Measurements from ENCODE around the gene HOXC10. TPM values are rescaled to one million over a fixed set of nuclear protein-coding genes. Genes with fewer than 3 reads are reported as not detected.

Gene HOXC10
- total RNA-seq, 1 experiment from 2014 or later, result 6.9 TPM

- peak; percentile 18 for DNase-seq (ENCODE audit: low read depth)
Observed at GRCh38 chr12:53990311-53991076, 5.5 kb downstream of the HOXC10 start.

GRCh38 chr12:53991077-53991460 lies 6.1 kb downstream of the HOXC10 start:
- peak; percentile 69 for DNase-seq (ENCODE audit: low read depth)

GRCh38 chr12:53992377-53992889 lies 7.5 kb downstream of the HOXC10 start:
- DNase-seq (ENCODE audit: low read depth), result no peak

DNA sequence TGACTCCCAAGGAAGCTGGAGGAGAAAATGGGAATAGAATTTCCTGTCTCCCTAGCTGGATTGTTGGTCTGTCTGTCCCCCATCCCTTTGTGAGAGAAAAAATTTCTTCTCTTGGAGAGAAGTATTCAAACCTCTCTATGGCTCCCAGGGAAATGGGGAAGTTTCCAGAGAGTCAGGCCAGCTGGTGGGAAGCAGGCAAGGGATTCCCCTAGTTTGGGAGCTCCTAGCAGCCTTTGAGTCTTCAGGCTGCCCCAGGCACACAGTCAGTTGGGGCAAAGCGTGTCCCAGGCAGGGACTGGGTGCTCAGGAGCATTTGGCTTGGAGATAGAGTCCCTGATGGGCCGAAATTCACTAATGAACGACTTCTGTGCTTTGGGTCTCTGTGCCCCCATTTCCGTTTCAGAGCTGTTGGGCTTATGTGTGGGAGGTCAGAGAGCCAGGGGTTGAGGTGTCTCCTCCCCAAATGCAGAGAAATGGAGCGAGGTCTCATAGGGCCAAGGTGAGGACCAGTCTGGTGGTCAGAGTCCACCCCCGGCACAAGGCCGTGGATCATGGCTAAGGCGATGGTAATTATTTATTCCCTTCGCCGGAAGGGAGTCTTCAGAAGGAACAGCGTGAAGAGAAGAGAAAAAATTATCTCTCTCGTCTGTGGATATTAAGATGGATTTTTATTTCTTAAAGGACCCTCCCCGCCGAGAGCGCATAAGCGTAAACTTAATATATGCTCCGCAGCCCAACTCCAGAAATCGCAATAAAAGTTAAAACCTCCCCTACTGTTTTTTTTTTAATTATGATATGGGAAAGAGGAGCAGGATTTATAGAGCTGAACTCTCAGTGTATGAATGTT lies 8.4 kb downstream of the HOXC10 start:
- DNase-seq (ENCODE audit: low read depth), result no peak

DNA sequence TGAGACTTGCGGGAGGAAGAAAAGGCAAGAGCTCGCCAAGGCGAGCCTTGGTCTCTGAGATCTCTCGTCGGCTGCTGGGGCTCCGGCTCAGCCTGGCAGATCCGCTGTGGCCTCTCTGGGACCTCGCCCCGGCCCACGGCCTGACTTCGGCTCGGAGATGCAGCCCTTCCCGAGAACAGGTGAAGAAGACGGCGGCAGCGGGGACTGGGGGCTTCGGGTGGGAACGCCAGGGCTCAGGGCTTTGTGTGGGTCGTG lies 9.0 kb downstream of the HOXC10 start:
- DNase-seq (ENCODE audit: low read depth), result no peak

- no peak for DNase-seq (ENCODE audit: low read depth)
Observed at GRCh38 chr12:53994264-53995001, 9.5 kb downstream of the HOXC10 start.

DNA sequence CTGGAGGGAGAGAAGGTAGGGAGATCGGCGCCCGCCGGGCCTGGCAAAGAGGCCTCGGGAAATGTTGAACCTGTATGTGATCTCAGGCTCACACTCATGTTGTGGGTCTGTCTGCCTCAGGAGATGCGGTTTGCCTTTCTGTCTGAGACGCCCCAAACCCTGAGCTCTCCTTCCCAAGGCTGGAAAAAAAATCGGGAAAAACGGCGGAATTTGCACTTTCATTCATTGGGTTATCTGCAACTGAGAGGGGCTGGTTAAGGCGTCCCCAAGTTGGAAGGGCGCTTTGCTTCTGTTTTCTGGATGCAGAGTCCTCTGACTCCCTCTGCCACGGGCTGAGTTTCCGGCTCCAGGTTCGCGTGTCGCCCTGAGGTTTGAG lies 10.0 kb downstream of the HOXC10 start:
- no peak for DNase-seq (ENCODE audit: low read depth)

DNA sequence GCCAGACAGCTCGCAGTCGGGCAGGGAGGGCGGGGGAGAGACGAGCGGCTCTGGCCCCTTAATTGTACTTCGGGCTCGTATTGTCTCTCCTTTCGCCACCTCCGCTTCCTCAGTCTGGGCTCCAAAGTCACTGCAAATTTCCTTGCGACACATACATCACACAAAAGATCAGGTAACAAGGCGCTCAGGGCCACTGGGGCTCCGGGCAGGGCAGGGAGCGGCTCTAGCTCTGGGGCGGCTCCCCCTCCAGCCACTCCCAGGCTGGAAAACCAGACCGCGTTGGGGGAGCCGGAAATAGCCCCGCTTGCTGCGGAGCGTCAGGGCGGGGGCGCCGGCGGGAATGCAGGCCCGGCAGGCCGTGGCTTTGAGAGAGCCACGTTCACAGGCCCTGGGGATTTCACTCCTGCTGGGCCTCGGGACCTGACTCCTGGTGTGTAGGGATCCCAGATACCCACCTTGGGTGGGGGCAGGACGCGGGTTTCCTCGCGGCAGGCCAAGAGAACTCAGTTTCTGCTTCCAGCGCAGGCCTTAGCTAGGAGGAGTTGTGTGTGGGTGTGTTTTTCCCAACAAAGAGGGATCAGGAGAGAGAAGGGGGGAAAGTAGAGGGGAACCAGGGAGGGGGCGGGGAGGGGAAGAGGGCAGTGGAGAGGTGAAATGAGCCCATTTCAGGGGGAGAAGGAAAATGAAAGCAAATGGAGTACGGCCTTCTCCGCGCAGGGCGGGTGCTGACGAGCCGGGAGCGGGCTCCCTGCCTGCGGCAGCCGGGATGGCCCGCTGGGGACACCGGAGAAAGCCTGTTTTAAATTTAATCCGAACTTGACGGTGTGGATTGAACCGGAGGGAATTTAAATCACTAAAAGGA lies 10.7 kb downstream of the HOXC10 start:
- no peak for DNase-seq (ENCODE audit: low read depth)

DNA sequence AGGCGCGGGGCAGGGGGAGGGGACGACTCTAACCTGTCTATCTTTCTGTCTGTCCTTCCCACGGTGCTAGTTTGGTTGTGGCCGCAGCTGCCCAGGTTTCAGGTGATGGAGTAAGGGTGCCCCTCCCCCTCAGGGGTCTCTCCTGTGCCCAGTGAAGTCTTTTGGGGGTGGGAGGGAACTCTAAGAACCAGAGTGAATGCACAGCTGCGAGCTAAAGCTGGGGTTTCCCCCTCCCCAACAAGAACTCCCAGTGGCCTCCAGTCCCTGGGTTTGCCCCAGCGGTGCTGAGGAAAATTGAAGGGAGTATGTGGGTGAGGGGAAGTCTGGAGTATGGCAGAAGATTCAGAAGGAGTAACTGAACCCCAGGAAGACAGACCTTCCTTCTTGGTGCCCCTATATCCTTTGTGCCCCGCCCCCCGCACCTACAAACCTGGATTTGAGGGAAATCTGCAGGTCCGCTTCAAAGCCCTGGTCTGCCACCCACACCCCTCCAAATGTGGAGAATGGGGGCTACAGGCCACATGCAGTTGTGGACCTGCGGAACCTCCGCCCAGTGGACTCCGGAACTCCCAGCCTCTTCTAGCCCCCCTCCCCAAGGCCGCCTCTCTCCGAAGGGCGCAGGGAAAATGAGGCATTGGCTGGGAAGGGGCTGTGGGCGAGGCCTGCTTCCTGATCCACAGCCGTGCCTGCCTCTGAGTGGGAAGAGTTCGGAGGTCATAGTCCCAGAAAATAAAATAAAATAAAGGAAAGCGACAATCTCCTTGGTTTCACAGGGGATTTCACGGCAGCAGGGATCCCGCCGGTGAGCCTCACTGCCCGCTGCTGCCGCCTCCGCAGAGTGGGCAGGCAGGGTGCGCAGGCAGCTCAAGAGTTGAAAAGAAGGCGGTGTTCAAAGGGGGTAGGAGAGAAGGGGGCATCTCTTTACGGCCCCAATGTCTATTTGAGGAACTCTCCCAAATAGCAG lies 11.6 kb downstream of the HOXC10 start:
- DNase-seq (ENCODE audit: low read depth), result no peak

- no peak for DNase-seq (ENCODE audit: low read depth)
Observed at GRCh38 chr12:53997204-53998109, 12.5 kb downstream of the HOXC10 start.

DNA sequence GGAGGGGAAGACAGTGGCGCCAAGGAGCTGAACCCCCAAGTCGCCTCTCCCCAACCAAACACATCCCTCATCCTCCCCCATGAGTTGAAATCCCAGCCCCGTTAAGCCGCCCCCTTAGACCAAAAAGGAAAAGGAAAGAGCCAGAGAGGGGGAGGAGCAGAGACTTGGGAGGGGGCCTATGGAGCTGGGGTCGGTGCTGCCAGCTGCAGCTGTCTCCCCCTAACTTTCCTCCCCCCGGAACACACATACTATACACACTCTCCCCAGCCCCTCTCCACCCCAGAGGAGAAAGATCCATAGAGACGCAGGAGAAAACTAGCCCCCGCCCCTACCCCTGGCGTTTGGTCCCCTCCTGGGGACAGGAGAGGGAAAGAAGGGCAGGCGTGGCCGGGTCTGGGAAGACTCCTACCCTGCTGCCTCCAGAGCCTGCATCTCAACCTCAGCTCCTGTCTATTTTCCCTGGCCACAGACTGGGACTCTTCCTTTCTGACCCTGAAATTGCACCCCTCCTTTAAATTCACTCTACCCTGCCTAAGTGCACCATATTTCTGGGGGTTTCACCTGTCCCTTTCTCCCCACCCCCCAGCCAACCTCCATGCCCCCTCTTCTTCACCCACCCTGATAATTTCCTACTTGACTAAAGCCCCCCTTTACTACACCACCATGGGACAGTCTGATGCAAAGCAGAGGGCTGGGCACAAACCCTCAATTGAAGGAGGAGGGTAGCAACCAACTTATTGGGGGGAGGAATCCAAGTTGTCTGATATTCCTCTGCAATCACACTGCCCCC lies 13.4 kb downstream of the HOXC10 start:
- DNase-seq (ENCODE audit: low read depth), result no peak

DNA sequence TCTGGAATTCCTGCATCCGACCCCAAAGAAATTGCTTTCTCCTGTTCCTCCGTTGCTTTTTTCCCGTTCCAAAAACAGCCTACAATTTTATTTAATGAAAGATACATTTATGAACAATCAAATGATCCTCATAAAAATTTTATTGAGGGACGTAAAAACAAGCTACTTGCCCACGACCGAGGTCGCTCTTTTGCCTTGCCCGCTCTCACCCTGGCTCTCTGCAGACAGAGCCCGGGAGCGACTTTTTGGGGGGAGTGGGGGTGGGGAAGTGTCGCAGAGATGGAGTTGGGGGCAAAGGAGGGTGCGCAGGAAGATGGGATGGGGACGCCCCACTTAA lies 13.9 kb downstream of the HOXC10 start:
- DNase-seq (ENCODE audit: low read depth), result no peak

DNA sequence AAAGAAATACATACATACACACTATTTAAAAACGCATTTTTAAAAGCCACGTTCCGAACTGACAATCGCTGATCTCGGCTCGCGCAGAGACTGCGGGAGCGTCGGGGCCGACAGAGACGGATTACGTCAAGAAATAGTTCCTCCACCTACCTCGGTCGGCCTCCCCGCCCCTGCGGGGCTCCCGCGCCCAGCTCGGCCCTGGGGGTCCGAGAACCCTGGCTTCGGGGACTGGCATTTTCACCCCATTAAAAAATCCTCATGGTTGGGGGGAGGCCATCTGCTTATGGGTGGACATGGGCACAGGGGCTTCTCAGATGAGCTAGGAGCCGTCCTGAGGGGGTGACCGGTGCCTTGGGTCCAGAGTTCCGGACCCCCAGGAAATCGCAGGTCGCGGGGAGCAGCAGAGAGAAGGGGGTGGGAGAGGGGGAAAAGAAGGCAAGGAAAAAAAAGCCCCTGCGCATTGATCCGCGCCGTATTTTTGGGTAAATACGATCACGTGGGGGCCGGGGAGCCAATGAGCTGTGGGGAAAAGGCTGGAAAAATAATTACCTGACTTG lies 14.7 kb downstream of the HOXC10 start:
- DNase-seq (ENCODE audit: low read depth), result peak; percentile 86

GRCh38 chr12:54000116-54001114 lies 15.5 kb downstream of the HOXC10 start, which contains the start of gene HOXC9:
Gene HOXC9, plus strand, starts transcription at chr12:54000161. Its CDS starts 28 bp downstream, at chr12:54000189.
- peak; percentile 52 for DNase-seq (ENCODE audit: low read depth)

GRCh38 chr12:54001283-54002187 lies 16.6 kb downstream of the HOXC10 start:
- peak; percentile 11 for DNase-seq (ENCODE audit: low read depth)

All from LHCN-M2 (cell line).